Natural killer cell (primary cell): ENCODE results near the gene ANKRD11. TPM values are rescaled to one million over a fixed set of nuclear protein-coding genes. Genes with fewer than 3 reads are reported as not detected.

Source experiments
- ATAC-seq, 3 donors: fragments of 150-1000 bp in 2 of 3; fragments of 200-7000 bp in 1 of 3; cut with Tn5 transposase; 1 replicate in 1 of 3; 2 replicates in 2 of 3; pipeline ENCODE4 v1.10.0; 2021; ENCODE audit warnings: mild to moderate bottlenecking in 2 of 3, moderate library complexity in 2 of 3
- DNase-seq, 2 donors: peaks; one replicate each; pipeline versions ENCODE4 v3.0.0 to v3.0.0-alpha.2; 2013 to 2021; ENCODE audit warnings: mixed read lengths in 1 of 2
- H3K27ac ChIP-seq: one replicate; pipeline ENCODE4 v1.5.1; 2013; ENCODE audit warnings: mild to moderate bottlenecking, low read length
- H3K27me3 ChIP-seq: one replicate; pipeline ENCODE4 v1.6.1; 2013; ENCODE audit warnings: low read length; ENCODE audit not compliant: control insufficient read depth, insufficient read depth
- H3K36me3 ChIP-seq: one replicate; pipeline ENCODE4 v1.6.1; 2013; ENCODE audit warnings: low read length; ENCODE audit not compliant: control insufficient read depth, insufficient read depth
- H3K4me1 ChIP-seq: one replicate; pipeline ENCODE4 v1.6.1; 2013; ENCODE audit warnings: low read length; ENCODE audit not compliant: control insufficient read depth, insufficient read depth
- H3K4me3 ChIP-seq: one replicate; pipeline ENCODE4 v1.5.1; 2013; ENCODE audit warnings: low read length
- H3K9me3 ChIP-seq: one replicate; pipeline ENCODE4 v1.6.1; 2013; ENCODE audit warnings: low read length; ENCODE audit not compliant: control insufficient read depth, insufficient read depth
- H3K27ac Mint-ChIP-seq, 2 donors: one replicate each; pipeline ENCODE4 v1.8.0; 2022; ENCODE audit warnings: mild to moderate bottlenecking in 2 of 2, mixed read lengths in 2 of 2, moderate library complexity in 1 of 2
- H3K27me3 Mint-ChIP-seq, 2 donors: one replicate each; pipeline ENCODE4 v1.8.0; 2022; ENCODE audit warnings: low read depth in 2 of 2, mixed read lengths in 2 of 2
- H3K36me3 Mint-ChIP-seq: one replicate; pipeline ENCODE4 v1.8.0; 2022; ENCODE audit warnings: mixed read lengths
- H3K4me1 Mint-ChIP-seq, 2 donors: one replicate each; pipeline ENCODE4 v1.8.0; 2022; ENCODE audit warnings: mixed read lengths in 2 of 2
- H3K4me3 Mint-ChIP-seq: one replicate; pipeline ENCODE4 v1.8.0; 2022; ENCODE audit warnings: mild to moderate bottlenecking, moderate library complexity, mixed read lengths
- H3K9me3 Mint-ChIP-seq, 2 donors: one replicate each; pipeline ENCODE4 v1.8.0; 2022; ENCODE audit warnings: mixed read lengths in 2 of 2
- CTCF ChIP-seq: fragments of 200-600 bp; IDR thresholded peaks from one replicate; pipeline ENCODE4 v1.8.0; 2022; ENCODE audit warnings: antibody characterized with exemption
- WGBS: methylation state at CpG from one replicate; pipeline ENCODE4 v1.1.7; 2013; ENCODE audit warnings: missing lambda C conversion rate; ENCODE audit not compliant: insufficient coverage; 5-methylcytosine and 5-hydroxymethylcytosine counted together
- intact Hi-C: fragments of 100-400 bp; cut with micrococcal nuclease; formaldehyde crosslinking; loops from one replicate; pipeline ENCODE4 v1.14.2; 2022
- total RNA-seq, 4 donors: library from RNA; stranded (reverse); fragments of 120-200 nt in 1 of 4; gene quantifications; one replicate each; pipeline versions ENCODE4 v1.2.3 to v1.2.4, GENCODE V29; 2013 to 2022

Gene ANKRD11
- total RNA-seq, 3 donors from 2014 or later (not counting 1 experiment from before 2014, with no cell fraction given), result 230 to 299 (median 287) TPM

- H3K27me3 Mint-ChIP-seq, result no peaks in the 10 kb centered on the region
- H3K27ac ChIP-seq, result no peak overlapping the region
- H3K4me3 Mint-ChIP-seq, result no peak overlapping the region
- WGBS, result 96% methylated on average over 14 of the region's 14 CpGs
- peaks cover 47% of the 10 kb centered on the region for H3K36me3 ChIP-seq
- no peak for DNase-seq
- ATAC-seq, result no peak
- peaks cover 49% of the 10 kb centered on the region for H3K36me3 Mint-ChIP-seq
- peaks cover 31% of the 10 kb centered on the region for H3K9me3 ChIP-seq
- TF ChIP-seq CTCF, result no peak
- H3K4me1 ChIP-seq, result no peaks in the 10 kb centered on the region
- no peaks in the 10 kb centered on the region for H3K27me3 ChIP-seq
- H3K4me3 ChIP-seq, result no peak overlapping the region
- no peak overlapping the region for H3K27ac Mint-ChIP-seq
- peaks cover 6 to 7% of the 10 kb centered on the region in 2 donors for H3K4me1 Mint-ChIP-seq
- peaks cover 0 to 3% of the 10 kb centered on the region in 2 donors for H3K9me3 Mint-ChIP-seq
- intact Hi-C loops, result no loop called here
These were observed 260.1 kb downstream of the ANKRD11 start for GRCh38 chr16:89230255-89230654.

- no peak for TF ChIP-seq CTCF
- H3K27me3 ChIP-seq, result no peaks in the 10 kb centered on the region
- ATAC-seq (no peak), DNase-seq (no peak)
- H3K36me3 Mint-ChIP-seq, result peaks cover 44% of the 10 kb centered on the region
- no peak overlapping the region for H3K27ac ChIP-seq
- no peak overlapping the region for H3K4me3 Mint-ChIP-seq
- intact Hi-C loops, result no loop called here
- H3K4me1 Mint-ChIP-seq, result peaks cover 12 to 17% of the 10 kb centered on the region in 2 donors
- no peaks in the 10 kb centered on the region for H3K27me3 Mint-ChIP-seq
- H3K36me3 ChIP-seq, result peaks cover 50% of the 10 kb centered on the region
- H3K9me3 ChIP-seq, result peaks cover 26% of the 10 kb centered on the region
- H3K9me3 Mint-ChIP-seq, result no peaks in the 10 kb centered on the region
- no peaks in the 10 kb centered on the region for H3K4me1 ChIP-seq
- WGBS, result 96% methylated on average over 9 of the region's 10 CpGs
- no peak overlapping the region for H3K4me3 ChIP-seq
- H3K27ac Mint-ChIP-seq, result no peak overlapping the region
These were observed 265.7 kb downstream of the ANKRD11 start for GRCh38 chr16:89224665-89225064.

GRCh38 chr16:89222931-89223330 is 267.4 kb downstream of the ANKRD11 start:
- H3K27ac Mint-ChIP-seq, result no peak overlapping the region
- H3K4me1 Mint-ChIP-seq, result peaks cover 15 to 23% of the 10 kb centered on the region in 2 donors
- peaks cover 34% of the 10 kb centered on the region for H3K36me3 Mint-ChIP-seq
- no peak overlapping the region for H3K4me3 Mint-ChIP-seq
- H3K9me3 Mint-ChIP-seq, result no peaks in the 10 kb centered on the region
- H3K27me3 Mint-ChIP-seq, result no peaks in the 10 kb centered on the region
- H3K27me3 ChIP-seq, result no peaks in the 10 kb centered on the region
- no peak overlapping the region for H3K27ac ChIP-seq
- peaks cover 43% of the 10 kb centered on the region for H3K36me3 ChIP-seq
- peaks cover 10% of the 10 kb centered on the region for H3K9me3 ChIP-seq
- 96% methylated on average over 21 of the region's 21 CpGs for WGBS
- H3K4me3 ChIP-seq, result no peak overlapping the region
- intact Hi-C loops, result no loop called here
- no peak for DNase-seq
- H3K4me1 ChIP-seq, result peaks cover 6% of the 10 kb centered on the region
- TF ChIP-seq CTCF, result no peak
- no peak for ATAC-seq

GRCh38 chr16:89221604-89222003 is 268.8 kb downstream of the ANKRD11 start:
- Mint-ChIP-seq H3K9me3 (no peaks in the 10 kb centered on the region), H3K4me1 (peaks cover 21 to 36% of the 10 kb centered on the region in 2 donors), H3K27ac (no peak overlapping the region), H3K4me3 (no peak overlapping the region), H3K27me3 (no peaks in the 10 kb centered on the region), H3K36me3 (peaks cover 20% of the 10 kb centered on the region)
- Histone ChIP-seq H3K4me3 (no peak overlapping the region), H3K27ac (no peak overlapping the region), H3K4me1 (peaks cover 12% of the 10 kb centered on the region), H3K9me3 (no peaks in the 10 kb centered on the region), H3K27me3 (no peaks in the 10 kb centered on the region), H3K36me3 (peaks cover 30% of the 10 kb centered on the region)
- ATAC-seq (no peak), DNase-seq (no peak)
- TF ChIP-seq CTCF, result no peak
- intact Hi-C loops, result no loop called here
- 94% methylated on average over 3 of the region's 3 CpGs for WGBS
